Measurements from ENCODE around the gene MIAT.

The MIAT gene

DNA sequence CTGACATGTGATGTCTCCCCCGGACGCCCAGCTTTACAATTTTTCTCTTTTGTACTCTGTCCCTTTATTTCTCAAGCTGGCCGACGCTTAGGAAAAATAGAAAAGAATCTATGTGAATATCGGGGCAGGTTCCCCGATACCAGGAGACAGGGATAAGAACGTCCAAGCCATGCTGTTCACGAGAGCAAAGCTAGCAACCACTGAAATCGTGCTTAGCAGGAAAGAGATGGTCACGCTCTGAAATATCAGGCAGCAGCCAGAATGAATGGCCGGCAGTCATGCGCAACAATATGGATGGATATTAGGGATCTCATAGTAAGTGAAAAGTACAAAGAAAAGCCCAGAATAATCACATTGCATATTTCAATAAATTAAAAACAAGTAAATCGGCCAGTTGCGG, 43.1 kb upstream of the MIAT start:
- no peak for TF ChIP-seq CTCF (IDR thresholded peaks at IDR 0.05)
- DNase-seq (ENCODE audit: low spot score) = no peak

DNA sequence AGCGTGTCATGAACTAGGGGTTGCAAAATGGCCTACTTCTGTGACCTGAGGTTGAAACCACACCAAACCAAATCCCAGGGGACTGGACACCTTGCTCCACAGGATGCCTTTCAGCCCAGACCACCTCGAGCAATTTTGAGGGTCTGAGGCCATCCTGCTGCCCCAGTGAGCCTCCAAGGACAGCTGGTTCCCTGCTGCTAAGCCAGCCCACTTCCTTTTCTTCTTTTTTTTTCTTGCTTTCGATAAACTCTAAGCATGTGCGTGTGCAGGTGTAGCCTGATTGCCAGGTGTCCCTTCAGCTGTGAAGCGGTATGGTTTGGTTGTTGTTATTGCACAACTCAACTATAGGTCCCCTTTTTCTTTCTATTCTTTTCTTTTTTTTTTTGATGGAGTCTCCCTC, 42.2 kb upstream of the MIAT start:
- Histone ChIP-seq H3K4me3 (no peak overlapping the region), H3K27ac (no peak overlapping the region)
- DNase-seq (ENCODE audit: low spot score) = no peak
- no peak for TF ChIP-seq CTCF (IDR thresholded peaks at IDR 0.05)

More for the DNA sequence above, 43.1 kb upstream of the MIAT start:
- Histone ChIP-seq H3K4me3 (no peak overlapping the region), H3K27ac (no peak overlapping the region)

DNA sequence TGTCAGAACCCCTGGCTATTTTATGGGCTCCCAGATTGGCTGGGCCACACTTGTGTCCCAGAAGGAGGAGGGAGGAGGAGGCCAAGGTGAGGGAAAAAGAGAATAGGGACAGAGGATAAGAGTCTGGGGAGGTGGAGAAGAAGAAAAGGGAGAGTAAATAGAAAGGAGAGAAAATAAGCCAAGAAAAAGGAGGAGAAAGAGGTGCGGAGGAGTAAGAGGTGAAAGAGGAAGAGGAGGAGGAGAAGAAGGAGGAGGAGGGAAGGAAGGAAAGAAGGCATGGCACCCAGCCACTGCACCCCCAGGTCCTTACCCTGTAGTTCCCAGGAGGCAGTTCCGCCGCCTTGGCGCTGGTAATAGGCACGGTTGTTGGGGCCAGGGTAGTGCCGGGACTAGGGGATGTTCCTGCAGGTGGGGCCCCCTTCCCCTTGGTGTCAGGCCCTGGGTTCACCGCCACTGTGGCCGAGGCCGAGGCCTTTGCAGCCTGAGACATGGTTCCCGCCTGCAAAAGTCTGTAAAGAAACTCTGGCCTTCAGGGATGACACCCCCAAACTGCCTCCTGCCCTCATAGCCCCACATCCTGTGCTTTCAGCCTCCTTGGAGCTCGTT, 41.5 kb upstream of the MIAT start:
- TF ChIP-seq CTCF (IDR thresholded peaks at IDR 0.05) = no peak
- H3K27ac ChIP-seq = no peak overlapping the region
- no peak overlapping the region for H3K4me3 ChIP-seq
- DNase-seq (ENCODE audit: low spot score) = no peak

- H3K4me3 ChIP-seq = no peak overlapping the region
- no peak for TF ChIP-seq CTCF (IDR thresholded peaks at IDR 0.05)
- DNase-seq (ENCODE audit: low spot score) = no peak
- no peak overlapping the region for H3K27ac ChIP-seq
Measured at GRCh38 chr22:26616650-26617049, 40.7 kb upstream of the MIAT start.

DNA sequence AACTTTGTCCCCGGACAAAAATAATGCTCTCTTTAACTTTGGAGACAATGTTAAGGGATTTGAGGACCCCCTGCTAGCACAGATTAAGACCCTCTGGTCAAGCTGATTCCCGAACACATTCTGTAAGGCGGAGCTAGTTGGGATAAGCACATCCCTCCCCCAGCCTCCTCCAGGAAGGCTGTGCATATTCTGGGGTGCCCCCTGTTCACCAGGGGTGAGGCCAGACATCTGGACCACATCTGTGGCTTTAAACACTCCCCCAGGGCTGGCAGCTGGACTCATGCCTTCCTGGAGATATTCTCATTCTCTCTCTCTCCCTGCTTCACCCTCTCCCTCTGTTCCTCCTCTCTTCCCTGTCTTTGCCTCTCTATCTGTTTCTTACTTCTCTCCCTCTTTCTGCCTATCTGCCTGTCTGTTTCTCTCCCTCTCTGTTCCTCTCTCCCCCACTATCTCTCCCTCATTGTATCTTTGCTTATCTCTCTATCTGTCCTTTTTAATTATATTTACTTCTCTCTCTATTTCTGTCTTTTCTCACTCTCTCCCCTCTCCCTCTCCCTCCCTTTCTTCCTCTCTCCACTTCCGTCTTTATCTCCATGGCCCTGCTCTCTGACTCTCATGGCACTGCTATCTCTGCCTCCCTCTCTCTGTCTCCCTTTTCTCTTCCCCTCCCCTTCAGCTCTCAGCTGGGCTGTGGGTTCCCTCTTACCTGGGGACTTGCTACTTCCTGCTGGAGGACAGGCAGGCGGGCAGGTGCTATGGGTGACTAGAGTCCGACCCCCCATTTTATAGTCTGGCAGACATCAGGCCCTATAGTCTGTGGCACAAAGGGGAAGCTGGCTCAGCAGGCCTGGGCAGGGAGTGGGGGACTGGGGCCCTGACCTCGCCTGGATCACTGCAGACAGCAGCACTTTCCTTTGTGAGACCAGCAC, 39.9 kb upstream of the MIAT start, which contains the start of gene CRYBB1:
Gene CRYBB1, minus strand, starts transcription at position 757 of the 929 bp plus-strand sequence. CDS start 1,708 bp downstream, outside the sequence.
- H3K27ac ChIP-seq = peak within 1 kb of the TSS in 1 of 2 donors; percentile 58
- no peak within 1 kb of the TSS for H3K4me3 ChIP-seq
- TF ChIP-seq CTCF (IDR thresholded peaks at IDR 0.05) = no peak
- no peak for DNase-seq (ENCODE audit: low spot score)

DNA sequence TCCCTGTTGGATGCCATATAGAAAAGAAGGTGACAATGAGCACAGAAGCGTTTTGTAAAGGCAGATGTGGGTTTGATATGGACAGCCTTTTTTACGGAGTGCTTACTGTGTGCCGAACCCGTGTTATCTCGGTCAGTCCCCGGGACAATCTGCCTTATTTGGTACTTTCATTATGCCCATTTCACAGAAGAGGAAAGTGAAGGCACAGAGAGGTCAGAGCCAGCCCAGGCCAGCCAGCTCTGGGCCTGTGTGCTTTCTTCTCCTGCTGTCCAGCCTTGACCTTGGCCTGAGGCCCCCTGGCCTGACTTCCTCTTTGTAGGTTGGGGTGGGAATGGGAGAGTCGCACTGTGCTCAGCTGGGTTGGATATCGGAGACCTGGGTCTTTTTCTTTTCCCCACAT, 38.9 kb upstream of the MIAT start:
- peak overlapping the region in 1 of 2 donors; percentile 32 for H3K27ac ChIP-seq
- no peak for TF ChIP-seq CTCF (IDR thresholded peaks at IDR 0.05)
- H3K4me3 ChIP-seq = no peak overlapping the region
- no peak for DNase-seq (ENCODE audit: low spot score)
